HEK293 (cell line): Measurements from ENCODE around the gene KIAA1755.

Experiments used
- CTCF ChIA-PET: fragments of 350-600 bp; formaldehyde crosslinking; extraction: SDS; loops from one replicate; lab custom pipeline; 2021; ENCODE audit warnings: antibody characterized with exemption; lab: Yijun Ruan, JAX
- POLR2A ChIA-PET: fragments of 300-600 bp; formaldehyde crosslinking; extraction: SDS; loops from one replicate; lab custom pipeline; 2020; ENCODE audit warnings: antibody characterized with exemption, inconsistent platforms; lab: Yijun Ruan, JAX
- H3K27ac ChIP-seq: fragments of 200-500 bp; sonication (Bioruptor generic); 2 replicates; pipeline ENCODE4 v1.5.1; 2014; ENCODE audit warnings: low read depth, low read length, control low read depth, inconsistent platforms; ENCODE audit errors: extremely low read depth
- H3K36me3 ChIP-seq, 2 experiments: fragments of 200-500 bp in 1 of 2; sonication (Bioruptor generic) in 1 of 2; 1 replicate in 1 of 2; 2 replicates in 1 of 2; pipeline ENCODE4 v1.5.1; 2014 to 2017; ENCODE audit warnings: inconsistent platforms in 2 of 2, low read length in 2 of 2; ENCODE audit not compliant: control insufficient read depth in 2 of 2, insufficient read depth in 1 of 2
- H3K4me1 ChIP-seq: fragments of 200-500 bp; sonication (Bioruptor generic); 2 replicates; pipeline ENCODE4 v1.5.1; 2014; ENCODE audit warnings: mild to moderate bottlenecking, low read length, inconsistent platforms; ENCODE audit not compliant: control insufficient read depth, insufficient read depth
- H3K4me3 ChIP-seq: 2 replicates; pipeline ENCODE4 v1.5.1; 2011; ENCODE audit warnings: low read depth, mild to moderate bottlenecking, control low read depth, low read length, moderate library complexity
- H3K9me3 ChIP-seq: fragments of 200-500 bp; sonication (Bioruptor generic); 2 replicates; pipeline ENCODE4 v1.5.1; 2014; ENCODE audit warnings: low read depth, low read length, inconsistent platforms; ENCODE audit not compliant: control insufficient read depth, insufficient read depth
- HOXC10 ChIP-seq: sonication (generic); formaldehyde crosslinking; IDR thresholded peaks from 2 replicates; pipeline ENCODE4 v1.8.1; 2023; ENCODE audit warnings: mild to moderate bottlenecking, missing genetic modification reagents
- KLF1 ChIP-seq: fragments of 450-650 bp; formaldehyde crosslinking; IDR thresholded peaks from 2 replicates; pipeline ENCODE4 v1.5.1; 2016; ENCODE audit warnings: missing biosample characterization, missing genetic modification characterization
- OVOL3 ChIP-seq: fragments of 450-650 bp; formaldehyde crosslinking; IDR thresholded peaks from 2 replicates; pipeline ENCODE4 v1.5.1; 2016; ENCODE audit warnings: missing biosample characterization, missing genetic modification characterization
- ZIC2 ChIP-seq: fragments of 450-650 bp; formaldehyde crosslinking; IDR thresholded peaks from 2 replicates; pipeline ENCODE4 v1.5.1; 2016; ENCODE audit warnings: missing biosample characterization, missing genetic modification characterization
- ZNF560 ChIP-seq: fragments of 450-650 bp; formaldehyde crosslinking; IDR thresholded peaks from 2 replicates; pipeline ENCODE4 v1.5.1; 2017; ENCODE audit warnings: missing biosample characterization, missing genetic modification characterization, borderline replicate concordance
- ZNF629 ChIP-seq: fragments of 450-650 bp; formaldehyde crosslinking; IDR thresholded peaks from 2 replicates; pipeline ENCODE4 v1.5.1; 2017; ENCODE audit warnings: missing biosample characterization, missing genetic modification characterization
- ZNF664 ChIP-seq: fragments of 450-650 bp; formaldehyde crosslinking; IDR thresholded peaks from 2 replicates; pipeline ENCODE4 v1.5.1; 2016; ENCODE audit warnings: missing biosample characterization, missing genetic modification characterization
- ZNF768 ChIP-seq: fragments of 450-650 bp; formaldehyde crosslinking; IDR thresholded peaks from 2 replicates; pipeline ENCODE4 v1.5.1; 2018; ENCODE audit warnings: missing biosample characterization, mild to moderate bottlenecking, missing genetic modification characterization
- TF ChIP-seq, protein P1 (sequence below): fragments of 450-650 bp; formaldehyde crosslinking; IDR thresholded peaks from 2 replicates; pipeline ENCODE4 v1.5.1; 2016; ENCODE audit warnings: missing biosample characterization, missing genetic modification characterization, low read depth
- TF ChIP-seq, protein P2 (sequence below): fragments of 450-650 bp; formaldehyde crosslinking; IDR thresholded peaks from 2 replicates; pipeline ENCODE4 v1.5.1; 2017; ENCODE audit warnings: missing biosample characterization, missing genetic modification characterization

KIAA1755 gene

DNA sequence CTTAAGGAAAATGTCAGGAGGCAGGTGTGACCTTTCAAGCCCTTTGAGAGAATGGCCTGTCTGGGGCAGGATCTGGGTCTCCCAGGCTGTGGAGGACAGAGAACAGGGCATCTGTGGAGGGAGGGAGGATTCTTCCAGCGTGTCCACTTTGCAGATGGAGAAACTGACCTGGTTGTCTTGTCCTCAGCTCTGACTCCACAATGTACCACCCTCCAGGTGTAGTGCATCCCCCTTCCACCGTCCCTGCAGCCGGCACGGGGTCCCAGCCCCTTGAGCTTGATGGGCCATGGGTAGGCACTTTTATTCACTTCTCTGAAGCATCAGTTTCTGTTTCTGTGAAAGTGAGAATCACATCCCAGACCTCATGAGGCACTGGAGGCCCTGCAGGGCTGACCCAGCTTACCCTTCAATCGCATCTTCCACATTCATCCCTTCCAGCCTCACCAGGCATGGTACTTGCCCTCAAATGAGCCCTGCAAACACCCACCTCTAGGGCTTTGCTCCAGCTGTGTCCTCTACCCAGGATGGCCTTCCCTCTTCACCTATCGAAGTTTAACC is 90.8 kb downstream of the KIAA1755 start:
- H3K4me3 ChIP-seq, result no peak overlapping the region
- TF ChIP-seq KLF1 (tag by site-specific recombination) (0 out of 2 replicates have a peak, but pooled peaks have one; percentile 10), ZIC2 (tag by site-specific recombination) (no peak)
- no peak overlapping the region for H3K27ac ChIP-seq
- ChIA-PET CTCF (interaction anchor here (0.6 to 7.1 kb wide), 6 partner anchors 11 to 162 kb away, joined by 3 to 52 read pairs (median 4); no protein-coding TSS in a partner anchor), POLR2A (no interaction called here)
- no peaks in the 10 kb centered on the region for H3K4me1 ChIP-seq
- no peaks in the 10 kb centered on the region for H3K36me3 ChIP-seq
- no peaks in the 10 kb centered on the region for H3K9me3 ChIP-seq

DNA sequence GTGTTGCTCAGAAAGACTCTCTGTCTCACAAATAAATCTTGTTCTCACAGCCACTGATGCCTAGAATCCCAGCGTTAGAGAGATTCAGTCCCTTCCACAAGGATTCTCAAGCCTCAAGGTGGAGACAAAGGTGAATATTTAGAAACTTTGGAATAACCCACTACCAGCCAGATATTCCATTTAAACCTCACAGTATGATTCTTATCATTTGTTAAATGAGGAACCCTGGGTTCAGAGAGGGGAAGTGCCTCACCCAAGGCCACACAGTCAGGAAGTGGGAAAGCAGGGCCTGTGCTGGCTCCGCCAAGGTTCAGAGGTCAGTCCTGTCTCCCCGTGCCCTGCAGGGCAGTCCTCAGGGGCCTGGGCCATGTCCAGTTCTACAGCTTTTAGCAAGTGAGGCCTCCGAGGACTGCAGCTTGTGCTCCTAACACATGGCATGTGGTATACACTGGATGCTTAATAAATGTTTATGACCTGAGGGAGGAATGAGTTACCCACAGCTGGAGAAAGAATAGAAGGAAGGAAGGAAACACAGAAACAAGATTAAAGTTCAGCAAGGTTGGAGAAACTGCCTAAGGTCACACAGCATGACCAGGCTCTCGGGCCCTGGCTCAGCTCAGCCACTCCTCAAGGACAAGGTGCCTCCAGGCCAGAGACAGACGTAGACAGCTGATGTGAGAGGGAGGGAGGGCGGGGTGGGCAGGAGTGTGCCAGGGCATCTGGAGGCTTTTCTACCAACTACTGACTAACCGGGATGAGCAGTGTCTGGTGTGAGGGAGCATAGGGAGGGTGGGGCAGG is 91.5 kb downstream of the KIAA1755 start:
- no peak for TF ChIP-seq OVOL3 (tag by site-specific recombination)
- TF ChIP-seq, all 188 proteins: peak for 0
- H3K9me3 ChIP-seq, result no peaks in the 10 kb centered on the region
- H3K36me3 ChIP-seq, result no peaks in the 10 kb centered on the region
- CTCF ChIA-PET, result interaction anchor here (0.5 to 7.1 kb wide), 9 partner anchors 12 to 163 kb away, joined by 3 to 52 read pairs (median 4); no protein-coding TSS in a partner anchor
- no peak overlapping the region for H3K4me3 ChIP-seq
- no peak overlapping the region for H3K27ac ChIP-seq
- no peaks in the 10 kb centered on the region for H3K4me1 ChIP-seq
- POLR2A ChIA-PET, result interaction anchor here (0.6 kb wide), 1 partner anchor 74 kb away, joined by 4 read pairs; no protein-coding TSS in a partner anchor

DNA sequence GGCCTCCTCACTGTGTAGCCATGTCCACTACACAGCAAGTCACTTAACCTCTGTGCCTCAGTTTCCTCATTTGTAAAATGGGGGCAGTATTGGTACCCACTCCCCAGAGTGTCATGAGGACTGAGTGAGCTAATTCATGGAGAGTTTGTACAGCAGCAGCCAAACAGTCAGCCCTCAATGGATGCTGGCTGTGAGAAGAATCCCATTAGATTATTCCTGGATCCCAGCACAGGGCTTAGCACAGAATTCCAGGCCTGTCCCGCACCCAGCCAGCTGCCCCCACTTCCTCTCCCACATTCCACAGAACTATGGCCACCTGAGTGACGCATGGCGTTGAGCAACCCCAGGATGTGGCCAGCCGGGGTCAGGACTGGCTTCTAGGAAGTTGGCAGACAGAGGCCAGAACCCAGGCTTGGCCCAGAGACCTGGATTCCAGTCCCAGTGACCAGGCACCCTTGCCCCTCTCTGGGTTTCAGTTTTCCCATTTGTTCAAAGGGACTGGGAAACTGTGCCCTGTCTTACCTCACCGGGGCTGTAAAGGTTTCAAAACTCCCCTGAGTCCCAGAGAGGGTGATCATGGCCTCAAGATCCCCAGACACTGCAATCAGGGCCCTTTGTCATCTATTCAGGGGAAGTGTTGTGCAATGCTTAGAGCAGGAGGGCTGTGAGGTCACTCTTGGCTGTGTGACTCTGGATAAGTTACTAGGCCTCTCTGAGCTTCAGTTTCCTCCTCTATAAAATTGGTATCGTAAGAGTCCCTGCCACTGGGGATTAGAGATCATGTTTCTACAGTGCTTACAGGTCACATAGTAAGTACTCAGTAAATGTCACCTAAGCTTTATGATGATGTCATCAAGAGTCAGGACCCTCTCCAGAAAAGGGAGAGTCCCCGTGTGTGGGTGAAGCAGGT is 92.4 kb downstream of the KIAA1755 start:
- ChIA-PET CTCF (interaction anchor here (0.7 to 3.6 kb wide), 6 partner anchors 29 to 504 kb away, joined by 3 to 30 read pairs (median 6); no protein-coding TSS in a partner anchor), POLR2A (no interaction called here)
- no peaks in the 10 kb centered on the region for H3K9me3 ChIP-seq
- no peaks in the 10 kb centered on the region for H3K36me3 ChIP-seq
- H3K4me1 ChIP-seq, result no peaks in the 10 kb centered on the region
- TF ChIP-seq ZNF768 (tag by site-specific recombination), result 0 out of 2 replicates have a peak, but pooled peaks have one; percentile 55
- TF ChIP-seq ZNF629, result 0 out of 2 replicates have a peak, but pooled peaks have one; percentile 13
- TF ChIP-seq ZNF664 (tag by site-specific recombination), result peak; percentile 51; the same call in 1 of the 2 replicates
- no peak for TF ChIP-seq HOXC10
- TF ChIP-seq, protein P1, sequence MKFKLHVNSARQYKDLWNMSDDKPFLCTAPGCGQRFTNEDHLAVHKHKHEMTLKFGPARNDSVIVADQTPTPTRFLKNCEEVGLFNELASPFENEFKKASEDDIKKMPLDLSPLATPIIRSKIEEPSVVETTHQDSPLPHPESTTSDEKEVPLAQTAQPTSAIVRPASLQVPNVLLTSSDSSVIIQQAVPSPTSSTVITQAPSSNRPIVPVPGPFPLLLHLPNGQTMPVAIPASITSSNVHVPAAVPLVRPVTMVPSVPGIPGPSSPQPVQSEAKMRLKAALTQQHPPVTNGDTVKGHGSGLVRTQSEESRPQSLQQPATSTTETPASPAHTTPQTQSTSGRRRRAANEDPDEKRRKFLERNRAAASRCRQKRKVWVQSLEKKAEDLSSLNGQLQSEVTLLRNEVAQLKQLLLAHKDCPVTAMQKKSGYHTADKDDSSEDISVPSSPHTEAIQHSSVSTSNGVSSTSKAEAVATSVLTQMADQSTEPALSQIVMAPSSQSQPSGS (tag by site-specific recombination), result peak; percentile 81
- TF ChIP-seq, protein P2, sequence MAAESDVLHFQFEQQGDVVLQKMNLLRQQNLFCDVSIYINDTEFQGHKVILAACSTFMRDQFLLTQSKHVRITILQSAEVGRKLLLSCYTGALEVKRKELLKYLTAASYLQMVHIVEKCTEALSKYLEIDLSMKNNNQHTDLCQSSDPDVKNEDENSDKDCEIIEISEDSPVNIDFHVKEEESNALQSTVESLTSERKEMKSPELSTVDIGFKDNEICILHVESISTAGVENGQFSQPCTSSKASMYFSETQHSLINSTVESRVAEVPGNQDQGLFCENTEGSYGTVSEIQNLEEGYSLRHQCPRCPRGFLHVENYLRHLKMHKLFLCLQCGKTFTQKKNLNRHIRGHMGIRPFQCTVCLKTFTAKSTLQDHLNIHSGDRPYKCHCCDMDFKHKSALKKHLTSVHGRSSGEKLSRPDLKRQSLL (tag by site-specific recombination), result no peak
- no peak overlapping the region for H3K4me3 ChIP-seq
- no peak overlapping the region for H3K27ac ChIP-seq

DNA sequence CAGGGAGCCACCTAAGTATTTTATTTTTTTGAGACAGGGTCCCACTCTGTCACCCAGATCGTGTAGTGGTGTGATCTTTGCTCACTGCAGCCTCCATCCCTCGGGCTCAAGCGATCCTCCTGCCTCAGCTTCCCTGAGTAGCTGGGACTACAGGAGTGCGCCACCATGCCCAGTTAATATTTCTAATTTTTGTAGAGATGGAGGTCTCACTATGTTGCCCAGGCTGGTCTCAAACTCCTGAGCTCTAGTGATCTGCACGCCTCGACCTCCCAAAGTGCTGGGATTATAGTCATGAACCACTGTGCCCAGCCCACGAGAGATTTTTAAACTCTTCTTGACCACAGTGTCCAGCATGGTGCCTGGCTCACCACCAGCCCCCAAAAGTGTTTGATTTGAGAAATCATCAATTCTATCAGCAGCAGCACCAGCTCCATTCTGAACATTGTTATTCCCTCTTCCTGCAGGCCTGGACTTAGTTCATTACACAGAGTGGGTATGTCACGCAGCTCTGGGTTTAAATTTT is 93.1 kb downstream of the KIAA1755 start:
- TF ChIP-seq ZNF560, result no peak
- TF ChIP-seq, all 188 proteins: peak for 0
- no peak overlapping the region for H3K4me3 ChIP-seq
- ChIA-PET POLR2A (no interaction called here), CTCF (interaction anchor here (0.6 to 4.9 kb wide), 12 partner anchors 15 to 504 kb away, joined by 3 to 49 read pairs (median 6); no protein-coding TSS in a partner anchor)
- no peaks in the 10 kb centered on the region for H3K36me3 ChIP-seq
- H3K9me3 ChIP-seq, result no peaks in the 10 kb centered on the region
- no peak overlapping the region for H3K27ac ChIP-seq
- no peaks in the 10 kb centered on the region for H3K4me1 ChIP-seq
